ENCODE data around the gene CELSR2.

- TF ChIP-seq CTCF (IDR thresholded peaks at IDR 0.05), result no peak
- no peak for TF ChIP-seq POLR2A (IDR thresholded peaks at IDR 0.05)
Measured at GRCh38 chr1:109243860-109244552, 5.3 kb upstream of the CELSR2 start.

Data from right lobe of liver (tissue), 4 donors.